Trophoblast cell (in vitro differentiated cells and primary cell): ENCODE measurements around the gene SRRM3.

Experiments
- DNase-seq, 2 donors: peaks; one replicate each; pipeline ENCODE4 v3.0.0-alpha.2; 2016
- H2AFZ ChIP-seq: 2 replicates; pipeline ENCODE4 v1.6.1; 2013; ENCODE audit warnings: low read length, moderate library complexity, mild to moderate bottlenecking; ENCODE audit not compliant: insufficient read depth, poor library complexity
- H2AK5ac ChIP-seq: 2 replicates; pipeline ENCODE4 v1.6.1; 2013; ENCODE audit warnings: mild to moderate bottlenecking, low read length
- H2BK120ac ChIP-seq: 2 replicates; pipeline ENCODE4 v1.6.1; 2013; ENCODE audit warnings: low read length, mild to moderate bottlenecking, moderate library complexity; ENCODE audit not compliant: insufficient read depth, poor library complexity
- H2BK12ac ChIP-seq: 2 replicates; pipeline ENCODE4 v1.6.1; 2013; ENCODE audit warnings: mild to moderate bottlenecking, low read length, moderate library complexity
- H2BK5ac ChIP-seq: 2 replicates; pipeline ENCODE4 v1.6.1; 2013; ENCODE audit warnings: low read length, low read depth, moderate library complexity, mild to moderate bottlenecking; ENCODE audit not compliant: poor library complexity
- H3K14ac ChIP-seq: 2 replicates; pipeline ENCODE4 v1.6.1; 2013; ENCODE audit warnings: mild to moderate bottlenecking, low read length
- H3K18ac ChIP-seq: 2 replicates; pipeline ENCODE4 v1.6.1; 2013; ENCODE audit warnings: mild to moderate bottlenecking, low read length
- H3K23ac ChIP-seq: 2 replicates; pipeline ENCODE4 v1.6.1; 2013; ENCODE audit warnings: low read length
- H3K27ac ChIP-seq: 2 replicates; pipeline ENCODE4 v1.5.1; 2013; ENCODE audit warnings: low read depth, mild to moderate bottlenecking, inconsistent platforms, low read length, moderate library complexity
- H3K27me3 ChIP-seq: 2 replicates; pipeline ENCODE4 v1.6.1; 2013; ENCODE audit warnings: inconsistent platforms, mild to moderate bottlenecking, low read length, moderate library complexity; ENCODE audit not compliant: insufficient read depth
- H3K36me3 ChIP-seq, 2 experiments: 1 replicate in 1 of 2; 2 replicates in 1 of 2; pipeline ENCODE4 v1.6.1; 2013; ENCODE audit warnings: low read length in 2 of 2, mild to moderate bottlenecking in 2 of 2, moderate library complexity in 1 of 2; ENCODE audit not compliant: insufficient read depth in 2 of 2, control insufficient read depth in 1 of 2
- H3K4ac ChIP-seq: 2 replicates; pipeline ENCODE4 v1.6.1; 2013; ENCODE audit warnings: low read depth, mild to moderate bottlenecking, low read length, moderate library complexity
- H3K4me1 ChIP-seq, 2 experiments: 1 replicate in 1 of 2; 2 replicates in 1 of 2; pipeline ENCODE4 v1.6.1; 2013; ENCODE audit warnings: low read length in 2 of 2, mild to moderate bottlenecking in 2 of 2, moderate library complexity in 1 of 2; ENCODE audit not compliant: insufficient read depth in 2 of 2, control insufficient read depth in 1 of 2
- H3K4me2 ChIP-seq: 2 replicates; pipeline ENCODE4 v1.6.1; 2013; ENCODE audit warnings: inconsistent platforms, mild to moderate bottlenecking, low read length, moderate library complexity
- H3K4me3 ChIP-seq: 2 replicates; pipeline ENCODE4 v1.5.1; 2013; ENCODE audit warnings: mild to moderate bottlenecking, low read depth, low read length, inconsistent platforms
- H3K79me1 ChIP-seq: one replicate; pipeline ENCODE4 v1.6.1; 2013; ENCODE audit warnings: low read length
- H3K79me2 ChIP-seq: 2 replicates; pipeline ENCODE4 v1.6.1; 2013; ENCODE audit warnings: low read length, mild to moderate bottlenecking; ENCODE audit not compliant: control insufficient read depth, insufficient read depth, poor library complexity
- H3K9ac ChIP-seq: 2 replicates; pipeline ENCODE4 v1.6.1; 2013; ENCODE audit warnings: mild to moderate bottlenecking, low read length
- H3K9me3 ChIP-seq: 2 replicates; pipeline ENCODE4 v1.6.1; 2013; ENCODE audit warnings: low read depth, mild to moderate bottlenecking, control low read depth, inconsistent platforms, low read length; ENCODE audit not compliant: insufficient read depth
- H4K12ac ChIP-seq: 2 replicates; pipeline ENCODE4 v1.6.1; 2013; ENCODE audit warnings: low read depth, mild to moderate bottlenecking, low read length, moderate library complexity
- H4K8ac ChIP-seq: 2 replicates; pipeline ENCODE4 v1.6.1; 2013; ENCODE audit warnings: low read depth, mild to moderate bottlenecking, low read length, moderate library complexity
- H4K91ac ChIP-seq: one replicate; pipeline ENCODE4 v1.6.1; 2013; ENCODE audit warnings: low read depth, mild to moderate bottlenecking, low read length, moderate library complexity
- WGBS: extraction: QIAGEN DNeasy Blood & Tissue Kit; methylation state at CpG from one replicate; pipeline ENCODE4 v1.1.7; 2013; ENCODE audit warnings: missing lambda C conversion rate; ENCODE audit not compliant: insufficient read length, insufficient coverage; ENCODE audit errors: extremely low coverage; 5-methylcytosine and 5-hydroxymethylcytosine counted together

Gene SRRM3

GRCh38 chr7:76187272-76187671 lies 14.4 kb upstream of the SRRM3 start:
- no peak overlapping the region for H2BK5ac ChIP-seq
- H3K27ac ChIP-seq, result no peak overlapping the region
- H3K27me3 ChIP-seq, result no peaks in the 10 kb centered on the region
- peaks cover 2% of the 10 kb centered on the region for H3K9me3 ChIP-seq
- no peak overlapping the region for H2AFZ ChIP-seq
- no peak for DNase-seq
- H3K79me2 ChIP-seq, result no peaks in the 10 kb centered on the region
- H4K91ac ChIP-seq, result no peak overlapping the region
- H3K9ac ChIP-seq, result no peak overlapping the region
- no peaks in the 10 kb centered on the region for H3K79me1 ChIP-seq
- no peak overlapping the region for H3K14ac ChIP-seq
- no peak overlapping the region for H2BK120ac ChIP-seq
- H3K36me3 ChIP-seq, result no peaks in the 10 kb centered on the region
- no peak overlapping the region for H3K4me2 ChIP-seq
- no peak overlapping the region for H3K4me3 ChIP-seq
- H4K12ac ChIP-seq, result no peak overlapping the region
- no peak overlapping the region for H2BK12ac ChIP-seq
- no peak overlapping the region for H3K18ac ChIP-seq
- no peak overlapping the region for H3K23ac ChIP-seq
- H3K4me1 ChIP-seq, result no peaks in the 10 kb centered on the region
- H3K4ac ChIP-seq, result no peak overlapping the region
- H4K8ac ChIP-seq, result no peak overlapping the region
- H2AK5ac ChIP-seq, result no peak overlapping the region
- WGBS, result no CpG with 5 or more reads among the region's 5 CpGs

- Histone ChIP-seq H4K12ac (no peak overlapping the region), H3K4ac (no peak overlapping the region), H3K4me2 (no peak overlapping the region), H3K4me1 (no peaks in the 10 kb centered on the region), H2BK120ac (no peak overlapping the region), H3K79me2 (no peaks in the 10 kb centered on the region), H3K27ac (no peak overlapping the region), H3K23ac (no peak overlapping the region), H2BK5ac (no peak overlapping the region), H3K4me3 (no peak overlapping the region), H3K9me3 (peaks cover 2% of the 10 kb centered on the region), H3K9ac (no peak overlapping the region), H3K79me1 (no peaks in the 10 kb centered on the region), H4K91ac (no peak overlapping the region), H3K27me3 (no peaks in the 10 kb centered on the region), H2AK5ac (no peak overlapping the region), H2BK12ac (no peak overlapping the region), H3K18ac (no peak overlapping the region), H3K36me3 (no peaks in the 10 kb centered on the region), H2AFZ (no peak overlapping the region), H3K14ac (no peak overlapping the region), H4K8ac (no peak overlapping the region)
- no peak for DNase-seq
- WGBS, result no CpG with 5 or more reads among the region's 6 CpGs
Observed at GRCh38 chr7:76189276-76189675, 12.4 kb upstream of the SRRM3 start.

- H4K12ac ChIP-seq, result peak overlapping the region; percentile 47
- WGBS, result no CpG with 5 or more reads among the region's 3 CpGs
Observed at GRCh38 chr7:76191783-76192240, 9.9 kb upstream of the SRRM3 start.

GRCh38 chr7:76193466-76193865 lies 8.2 kb upstream of the SRRM3 start:
- H3K9ac ChIP-seq, result no peak overlapping the region
- H4K8ac ChIP-seq, result no peak overlapping the region
- H3K36me3 ChIP-seq, result no peaks in the 10 kb centered on the region
- no peak overlapping the region for H3K27ac ChIP-seq
- no CpG with 5 or more reads among the region's 4 CpGs for WGBS
- no peak overlapping the region for H4K91ac ChIP-seq
- H3K4me3 ChIP-seq, result no peak overlapping the region
- H3K79me2 ChIP-seq, result no peaks in the 10 kb centered on the region
- no peaks in the 10 kb centered on the region for H3K79me1 ChIP-seq
- no peak overlapping the region for H3K23ac ChIP-seq
- H2BK120ac ChIP-seq, result no peak overlapping the region
- H3K14ac ChIP-seq, result no peak overlapping the region
- H2AFZ ChIP-seq, result no peak overlapping the region
- H3K4me1 ChIP-seq, result no peaks in the 10 kb centered on the region
- no peak overlapping the region for H2AK5ac ChIP-seq
- H3K4ac ChIP-seq, result no peak overlapping the region
- no peak for DNase-seq
- no peaks in the 10 kb centered on the region for H3K27me3 ChIP-seq
- no peak overlapping the region for H4K12ac ChIP-seq
- H3K18ac ChIP-seq, result no peak overlapping the region
- no peak overlapping the region for H2BK5ac ChIP-seq
- H3K9me3 ChIP-seq, result peaks cover 2% of the 10 kb centered on the region
- H2BK12ac ChIP-seq, result no peak overlapping the region
- H3K4me2 ChIP-seq, result no peak overlapping the region

More at GRCh38 chr7:76191783-76192240, 9.9 kb upstream of the SRRM3 start:
- H3K27ac ChIP-seq, result no peak overlapping the region
- no peak overlapping the region for H4K91ac ChIP-seq
- no peak overlapping the region for H3K4me3 ChIP-seq
- H3K4ac ChIP-seq, result no peak overlapping the region
- H3K18ac ChIP-seq, result no peak overlapping the region
- no peak overlapping the region for H2BK12ac ChIP-seq
- H3K79me2 ChIP-seq, result no peaks in the 10 kb centered on the region
- no peaks in the 10 kb centered on the region for H3K79me1 ChIP-seq
- H3K9me3 ChIP-seq, result peaks cover 2% of the 10 kb centered on the region
- H3K4me1 ChIP-seq, result no peaks in the 10 kb centered on the region
- H3K23ac ChIP-seq, result no peak overlapping the region
- H2AK5ac ChIP-seq, result no peak overlapping the region
- no peak overlapping the region for H3K4me2 ChIP-seq
- H4K8ac ChIP-seq, result peak overlapping the region; percentile 55
- H3K14ac ChIP-seq, result no peak overlapping the region
- H2BK120ac ChIP-seq, result no peak overlapping the region
- H3K27me3 ChIP-seq, result no peaks in the 10 kb centered on the region
- H3K9ac ChIP-seq, result no peak overlapping the region
- no peak overlapping the region for H2AFZ ChIP-seq
- peak in 1 of 2 donors; percentile 37 for DNase-seq
- H3K36me3 ChIP-seq, result no peaks in the 10 kb centered on the region
- H2BK5ac ChIP-seq, result no peak overlapping the region
